Left renal pelvis (tissue), 4 donors: Measurements from ENCODE around the gene PGAM4. TPM values are rescaled to one million over a fixed set of nuclear protein-coding genes. Genes with fewer than 3 reads are reported as not detected.
A peak's percentile ranks its signal among the peaks of the same experiment; 100 is the strongest.
"Not testable (repeated sequence)": the region's sequence is repeated elsewhere in the genome, so short reads cannot be mapped to it uniquely, and the experiment has no call there.

Experiments used
- DNase-seq, 4 donors: peaks; one replicate each; pipeline ENCODE4 v3.0.0-alpha.2; 2013; ENCODE audit warnings: low read depth in 4 of 4, low spot score in 3 of 4
- polyA plus RNA-seq, 4 donors: library from polyadenylated mRNA; unstranded; fragments of 120-200 nt; gene quantifications; one replicate each; pipeline ENCODE4 v1.2.1, GENCODE V29; 2013; ENCODE audit not compliant: insufficient read length in 4 of 4

PGAM4 gene
- under 1 TPM in 3 of 4 donors, not detected in 1; 0.19 to 0.66 (median 0.26) TPM for polyA plus RNA-seq

- DNase-seq = no peak
These were observed at the start of gene PGAM4 for GRCh38 chrX:77969538-77969937. TSS of gene PGAM4 (minus strand) at chrX:77969638. CDS start at chrX:77969638, 0 bp downstream.

GRCh38 chrX:78011846-78012245 lies 42.4 kb upstream of the PGAM4 start:
- DNase-seq = no peak

GRCh38 chrX:77979870-77980269 lies 10.4 kb upstream of the PGAM4 start:
- no peak for DNase-seq

- DNase-seq = no peak
These were observed 8.1 kb upstream of the PGAM4 start for GRCh38 chrX:77977518-77977917.

- DNase-seq = no peak
These were observed 7.7 kb upstream of the PGAM4 start for GRCh38 chrX:77977095-77977494.

- no peak for DNase-seq
These were observed 6.3 kb upstream of the PGAM4 start for GRCh38 chrX:77975755-77976154.

GRCh38 chrX:77967631-77968030 lies 1.8 kb downstream of the PGAM4 start:
- peak in 2 of 4 donors; percentile 6 to 15 for DNase-seq

GRCh38 chrX:77966361-77966760 lies 3.1 kb downstream of the PGAM4 start:
- DNase-seq = no peak

- no peak for DNase-seq
These were observed 7.2 kb downstream of the PGAM4 start for GRCh38 chrX:77962068-77962902.

GRCh38 chrX:77961063-77961462 lies 8.4 kb downstream of the PGAM4 start:
- DNase-seq = no peak

GRCh38 chrX:77960567-77960966 lies 8.9 kb downstream of the PGAM4 start:
- no peak for DNase-seq

GRCh38 chrX:77953708-77954107 lies 15.7 kb downstream of the PGAM4 start:
- DNase-seq = no peak

GRCh38 chrX:77953302-77953701 lies 16.1 kb downstream of the PGAM4 start:
- DNase-seq = no peak

GRCh38 chrX:77952173-77952572 lies 17.3 kb downstream of the PGAM4 start:
- DNase-seq = no peak

GRCh38 chrX:77949840-77950239 lies 19.6 kb downstream of the PGAM4 start:
- DNase-seq = no peak

GRCh38 chrX:77946571-77946970 lies 22.9 kb downstream of the PGAM4 start:
- DNase-seq = no peak

GRCh38 chrX:77945910-77946545 lies 23.4 kb downstream of the PGAM4 start:
- DNase-seq = no peak

GRCh38 chrX:77945031-77945430 lies 24.4 kb downstream of the PGAM4 start:
- not testable (repeated sequence) for DNase-seq

GRCh38 chrX:77938083-77938680 lies 31.3 kb downstream of the PGAM4 start:
- DNase-seq = no peak

- no peak for DNase-seq
These were observed 32.1 kb downstream of the PGAM4 start for GRCh38 chrX:77937291-77937690.

- no peak for DNase-seq
These were observed 33.1 kb downstream of the PGAM4 start for GRCh38 chrX:77936299-77936698.

- DNase-seq = no peak
These were observed 33.6 kb downstream of the PGAM4 start for GRCh38 chrX:77935886-77936285.
